Right lobe of liver (tissue), 4 donors: ENCODE data around the gene WDFY4.

Experiments used
- POLR2A ChIP-seq: fragments of 450-650 bp; IDR thresholded peaks from one replicate; pipeline ENCODE4 v1.6.1; 2017; ENCODE audit warnings: antibody characterized with exemption, mild to moderate bottlenecking
- TF ChIP-seq, protein P1 (sequence below), 4 donors: fragments of 200-600 bp in 3 of 4; fragments of 450-650 bp in 1 of 4; IDR thresholded peaks; one replicate each; pipeline versions ENCODE4 v1.5.1 to v1.8.0; 2016 to 2022; ENCODE audit warnings: antibody characterized with exemption in 4 of 4, mild to moderate bottlenecking in 2 of 4
- donor health status: DM: no; HTN: no; CAD: no.
- donor health status: DM: no; HTN: no; CAD: no.
- donor health status: DM: no; HTN: yes; CAD: no.

GRCh38 chr10:48684792-48685623, at the start of gene WDFY4:
- TF ChIP-seq, protein P1, sequence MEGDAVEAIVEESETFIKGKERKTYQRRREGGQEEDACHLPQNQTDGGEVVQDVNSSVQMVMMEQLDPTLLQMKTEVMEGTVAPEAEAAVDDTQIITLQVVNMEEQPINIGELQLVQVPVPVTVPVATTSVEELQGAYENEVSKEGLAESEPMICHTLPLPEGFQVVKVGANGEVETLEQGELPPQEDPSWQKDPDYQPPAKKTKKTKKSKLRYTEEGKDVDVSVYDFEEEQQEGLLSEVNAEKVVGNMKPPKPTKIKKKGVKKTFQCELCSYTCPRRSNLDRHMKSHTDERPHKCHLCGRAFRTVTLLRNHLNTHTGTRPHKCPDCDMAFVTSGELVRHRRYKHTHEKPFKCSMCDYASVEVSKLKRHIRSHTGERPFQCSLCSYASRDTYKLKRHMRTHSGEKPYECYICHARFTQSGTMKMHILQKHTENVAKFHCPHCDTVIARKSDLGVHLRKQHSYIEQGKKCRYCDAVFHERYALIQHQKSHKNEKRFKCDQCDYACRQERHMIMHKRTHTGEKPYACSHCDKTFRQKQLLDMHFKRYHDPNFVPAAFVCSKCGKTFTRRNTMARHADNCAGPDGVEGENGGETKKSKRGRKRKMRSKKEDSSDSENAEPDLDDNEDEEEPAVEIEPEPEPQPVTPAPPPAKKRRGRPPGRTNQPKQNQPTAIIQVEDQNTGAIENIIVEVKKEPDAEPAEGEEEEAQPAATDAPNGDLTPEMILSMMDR (IDR thresholded peaks at IDR 0.05) = no peak
- TF ChIP-seq POLR2A = no peak
